Embryonic facial prominence (tissue), 1 donor: ENCODE measurements around the gene DUSP19.

Source experiments
- DNase-seq: peaks from one replicate; pipeline ENCODE4 v3.0.0-alpha.2; 2016; ENCODE audit errors: extremely low spot score

DUSP19 gene

DNA sequence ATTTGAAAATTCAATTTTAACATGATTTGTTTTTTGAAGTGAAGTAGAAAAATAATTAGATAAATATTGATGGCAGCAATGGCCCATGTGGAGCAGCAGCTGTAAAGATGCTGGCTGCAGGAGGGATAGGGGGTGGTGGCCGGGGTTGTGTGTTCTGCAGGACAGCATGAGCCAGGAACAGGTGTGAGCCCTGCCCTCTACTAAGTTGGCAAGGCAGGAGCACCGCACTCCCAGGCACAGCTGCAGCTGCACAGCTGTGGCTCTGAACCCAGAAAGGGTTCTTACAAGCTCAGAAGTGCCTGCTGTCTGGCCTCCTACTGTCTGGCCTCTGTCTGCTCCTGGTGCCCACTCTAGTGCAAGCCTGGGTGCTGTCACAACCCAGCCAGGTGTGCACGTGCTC lies 10.0 kb upstream of the DUSP19 start:
- no peak for DNase-seq

DNA sequence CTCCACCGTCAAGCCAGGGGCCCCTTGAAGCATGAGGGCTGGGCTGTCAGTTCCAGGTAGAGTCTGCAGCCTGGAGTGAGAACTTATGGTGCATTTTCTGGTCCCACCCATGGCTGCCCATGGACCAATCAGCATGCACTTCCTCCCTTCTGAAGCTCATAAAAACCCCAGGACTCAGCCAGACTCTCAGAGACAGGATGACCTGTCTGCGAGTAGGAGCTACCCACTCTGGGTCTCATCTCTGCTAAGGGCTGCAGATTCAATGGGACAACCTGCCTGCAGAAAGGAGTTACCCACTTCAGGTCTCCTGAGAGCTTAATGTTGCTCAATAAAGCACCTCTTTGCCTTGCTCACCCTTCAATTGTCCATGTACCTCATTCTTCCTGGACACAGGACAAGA lies 9.4 kb upstream of the DUSP19 start:
- no peak for DNase-seq

DNA sequence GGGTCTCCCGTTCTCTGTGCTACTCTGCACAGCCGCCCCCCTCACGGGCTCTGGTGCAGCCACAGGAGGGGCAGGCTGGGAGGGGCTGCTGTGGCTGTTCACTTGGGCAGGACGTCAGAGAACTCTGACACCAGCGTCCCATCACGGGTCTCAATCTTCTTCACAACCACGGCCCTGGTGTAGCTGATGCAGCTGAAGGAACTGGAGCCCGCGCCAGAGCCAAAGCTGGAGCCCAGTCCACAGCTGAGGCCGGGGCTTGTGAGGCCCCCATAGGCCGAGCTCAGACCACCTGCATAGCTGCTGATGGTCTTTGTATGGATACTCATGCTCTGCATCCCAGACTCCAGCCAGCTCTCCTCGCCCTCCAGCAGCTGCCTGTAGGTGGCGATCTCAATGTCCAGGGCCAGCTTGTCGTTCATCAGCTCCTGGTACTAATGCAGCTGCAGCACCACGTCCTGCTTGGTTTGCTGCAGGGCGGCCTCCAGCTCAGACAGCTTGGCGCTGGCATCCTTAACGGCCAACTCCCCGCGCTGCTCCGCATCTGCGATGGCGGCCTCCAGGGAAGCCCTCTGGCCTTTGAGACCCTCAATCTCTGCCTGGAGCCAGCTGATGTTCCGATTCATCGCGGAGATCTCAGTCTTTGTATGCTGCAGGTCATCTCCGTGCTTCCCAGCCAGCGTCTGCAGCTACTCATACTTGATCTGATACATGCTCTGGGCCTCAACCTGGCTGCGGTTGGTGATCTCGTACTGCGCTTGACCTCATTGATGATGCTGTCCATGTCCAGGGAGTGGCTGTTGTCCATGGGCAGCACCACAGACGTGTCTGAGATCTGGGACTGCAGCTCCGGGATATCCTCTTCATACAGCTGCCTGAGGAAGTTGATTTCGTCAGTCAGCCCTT lies 7.4 kb upstream of the DUSP19 start:
- DNase-seq: no peak

DNA sequence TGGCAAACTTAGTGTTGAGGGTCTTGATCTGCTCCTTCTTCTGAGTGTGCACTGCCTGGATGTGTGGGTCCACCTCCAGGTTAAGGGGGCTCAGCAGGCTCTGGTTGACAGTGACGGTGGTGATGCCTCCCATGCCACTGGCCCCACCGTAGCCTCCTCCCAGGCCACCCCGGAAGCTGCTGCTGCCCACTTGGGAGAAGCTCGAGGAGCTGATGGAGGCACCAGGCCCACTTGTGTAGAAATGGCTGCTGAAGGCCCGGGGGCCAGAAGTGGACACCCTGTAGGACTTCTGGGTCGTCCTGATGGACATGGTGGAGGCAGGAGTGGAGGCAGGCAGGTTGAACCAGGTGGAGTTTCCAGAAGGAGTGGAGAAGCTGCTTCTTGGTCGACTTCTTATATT lies 6.4 kb upstream of the DUSP19 start:
- no peak for DNase-seq

DNA sequence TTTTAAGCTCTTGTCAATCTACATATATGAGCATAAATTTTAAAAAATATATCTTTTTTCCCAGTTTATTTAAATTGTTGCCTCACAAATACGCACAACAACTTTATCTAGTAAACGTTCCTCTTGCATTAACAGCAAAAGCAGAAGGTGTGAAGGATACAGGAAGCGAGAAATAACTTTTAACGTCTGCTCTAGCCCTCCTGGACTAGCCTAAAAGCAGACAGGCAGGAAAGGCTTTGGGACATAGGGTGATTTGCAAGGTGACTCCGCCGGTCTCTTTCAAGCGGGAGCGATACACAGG lies 434 bp upstream of the DUSP19 start:
- DNase-seq: no peak

DNA sequence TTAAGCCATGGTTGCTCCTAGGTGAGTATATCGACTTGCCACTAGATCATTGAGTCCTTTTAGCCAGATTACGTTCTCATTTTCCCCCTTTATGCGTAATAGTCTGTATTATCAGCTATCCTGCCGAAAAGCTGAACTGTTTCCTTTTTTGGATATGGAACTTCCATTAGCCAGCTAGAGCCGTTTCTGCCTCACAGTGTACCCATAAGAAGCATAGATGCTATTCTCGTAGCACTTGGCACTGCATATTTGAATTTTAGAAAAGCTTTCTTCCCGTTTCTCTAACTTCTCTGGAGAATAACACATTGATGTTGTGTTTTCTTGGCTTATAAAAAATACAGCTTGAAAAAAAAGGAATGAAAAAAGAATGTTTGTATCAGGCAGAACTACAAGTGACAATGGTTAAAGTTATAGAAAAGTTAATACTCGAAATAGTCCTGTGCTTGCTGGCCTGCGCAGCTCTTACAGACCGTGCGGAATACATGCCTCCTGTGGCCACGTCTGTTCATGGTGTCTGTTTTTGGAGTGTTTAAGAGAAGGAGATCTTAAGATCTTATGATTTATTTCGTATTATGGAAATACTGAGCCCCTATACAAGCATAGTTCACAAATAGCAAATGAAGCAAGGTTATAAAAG lies 710 bp downstream of the DUSP19 start:
- no peak for DNase-seq

DNA sequence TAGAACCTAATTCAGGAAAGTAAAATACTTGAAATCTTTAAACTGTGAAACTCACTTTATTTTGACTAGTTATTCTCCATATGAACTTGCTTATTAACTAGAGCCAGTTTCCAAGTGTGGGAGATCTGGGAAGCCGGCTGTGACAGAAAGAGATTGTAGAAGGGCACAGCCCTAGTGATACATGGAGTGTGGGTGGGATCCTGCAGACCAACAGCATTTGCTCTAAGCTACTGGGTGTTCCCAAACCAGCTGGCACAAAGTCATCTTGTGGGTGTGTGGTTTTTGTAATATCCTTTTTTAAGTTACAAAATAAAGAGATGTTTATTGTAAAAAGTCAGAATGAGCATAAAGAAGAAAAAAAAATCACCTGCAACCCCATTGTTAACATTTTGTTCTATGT lies 3.4 kb downstream of the DUSP19 start:
- DNase-seq: no peak

DNA sequence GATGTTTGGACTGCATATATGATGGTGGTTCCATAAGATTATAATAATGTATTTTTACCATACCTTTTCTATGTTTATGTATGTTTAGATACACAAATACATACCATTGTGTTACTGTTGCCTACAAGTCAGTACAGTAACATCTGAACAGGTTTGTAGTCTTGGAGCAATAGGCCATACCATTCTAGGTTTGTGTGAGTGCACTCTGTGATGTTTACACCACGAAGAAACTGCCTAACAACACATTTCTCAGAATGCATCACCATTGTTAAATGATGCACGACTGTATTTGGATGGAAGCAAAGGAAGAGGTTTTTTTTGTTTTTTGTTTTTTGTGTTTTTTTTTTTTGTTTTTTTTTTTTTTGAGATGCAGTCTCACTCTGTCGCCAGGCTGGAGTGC lies 9.5 kb downstream of the DUSP19 start:
- no peak for DNase-seq

DNA sequence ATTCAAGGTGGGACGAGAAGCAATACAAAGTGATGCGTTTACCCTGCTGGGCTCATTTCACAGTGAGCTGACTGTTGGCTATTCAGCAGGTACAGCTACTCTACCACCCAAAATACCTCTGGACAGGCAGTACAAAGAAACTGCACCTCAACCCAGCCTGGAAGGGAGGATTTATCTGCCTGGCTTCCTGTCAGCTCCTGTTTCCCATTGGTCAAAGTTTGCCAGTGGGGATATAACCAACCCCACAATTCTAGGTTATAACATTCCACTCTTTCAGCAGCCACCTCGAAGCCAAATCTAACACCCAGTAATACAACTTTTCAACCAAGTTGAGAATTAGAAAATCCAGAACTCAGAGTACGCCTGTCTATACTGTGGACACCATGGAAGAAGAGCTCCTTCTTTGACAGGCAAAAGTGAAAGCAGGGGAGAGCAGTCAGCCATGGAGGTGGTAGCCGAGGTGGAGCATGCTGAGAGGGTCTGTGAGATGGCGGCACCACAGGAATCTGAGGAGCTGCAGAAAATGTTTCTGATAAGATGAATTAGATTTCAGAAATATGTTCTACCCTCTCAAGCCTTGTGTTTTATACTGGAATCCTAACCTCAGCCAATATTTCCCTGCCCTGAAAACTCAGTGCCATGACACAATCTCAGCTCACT lies 10.8 kb downstream of the DUSP19 start:
- DNase-seq: no peak

DNA sequence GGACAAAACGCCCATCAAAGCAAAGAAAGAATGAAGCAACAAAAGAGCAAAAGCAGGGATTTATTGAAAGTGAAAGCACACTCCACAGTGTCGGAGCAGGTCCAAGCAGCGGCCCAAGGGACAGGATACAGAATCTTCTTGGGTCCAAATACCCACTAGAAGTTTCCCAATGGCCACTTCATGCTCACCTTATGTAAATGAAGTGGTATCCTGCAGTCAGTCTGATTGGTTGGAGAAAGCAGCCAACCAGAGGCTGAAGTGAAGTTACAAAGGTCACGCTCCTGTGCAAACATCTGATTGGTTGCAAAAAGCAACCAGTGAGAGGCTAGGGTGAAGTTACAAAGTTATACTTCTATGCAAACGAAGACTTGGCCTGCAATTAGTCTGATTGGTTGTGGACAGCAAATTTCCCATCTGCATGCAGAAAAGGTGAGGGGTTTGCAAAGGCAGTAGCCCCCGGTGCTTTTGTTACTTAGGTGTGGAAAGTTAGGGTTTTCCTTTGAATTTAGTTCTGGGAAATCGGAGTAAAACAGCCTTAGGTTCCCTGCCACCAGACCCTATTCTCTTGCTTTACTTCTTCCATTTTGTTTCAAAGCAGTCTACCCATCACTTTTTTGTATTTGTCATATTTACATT lies 12.9 kb downstream of the DUSP19 start:
- no peak for DNase-seq

DNA sequence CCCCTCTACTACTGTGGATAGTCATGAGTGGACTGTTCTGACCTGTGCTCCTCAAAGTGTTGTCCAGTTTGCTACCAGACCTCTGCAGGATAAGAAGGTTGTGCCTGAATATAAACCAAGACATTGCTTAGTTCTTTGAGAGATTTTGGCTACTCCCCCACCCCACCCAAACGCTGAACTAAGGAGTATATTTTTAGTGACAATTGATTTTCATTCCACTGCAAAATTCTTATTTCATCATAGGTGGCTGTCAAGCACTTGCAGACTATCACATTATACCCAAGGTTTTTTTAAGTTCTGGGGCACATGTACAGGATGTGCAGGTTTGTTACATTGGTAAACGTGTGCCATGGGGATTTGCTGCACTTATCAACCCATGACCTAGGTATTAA lies 13.4 kb downstream of the DUSP19 start:
- DNase-seq: no peak

DNA sequence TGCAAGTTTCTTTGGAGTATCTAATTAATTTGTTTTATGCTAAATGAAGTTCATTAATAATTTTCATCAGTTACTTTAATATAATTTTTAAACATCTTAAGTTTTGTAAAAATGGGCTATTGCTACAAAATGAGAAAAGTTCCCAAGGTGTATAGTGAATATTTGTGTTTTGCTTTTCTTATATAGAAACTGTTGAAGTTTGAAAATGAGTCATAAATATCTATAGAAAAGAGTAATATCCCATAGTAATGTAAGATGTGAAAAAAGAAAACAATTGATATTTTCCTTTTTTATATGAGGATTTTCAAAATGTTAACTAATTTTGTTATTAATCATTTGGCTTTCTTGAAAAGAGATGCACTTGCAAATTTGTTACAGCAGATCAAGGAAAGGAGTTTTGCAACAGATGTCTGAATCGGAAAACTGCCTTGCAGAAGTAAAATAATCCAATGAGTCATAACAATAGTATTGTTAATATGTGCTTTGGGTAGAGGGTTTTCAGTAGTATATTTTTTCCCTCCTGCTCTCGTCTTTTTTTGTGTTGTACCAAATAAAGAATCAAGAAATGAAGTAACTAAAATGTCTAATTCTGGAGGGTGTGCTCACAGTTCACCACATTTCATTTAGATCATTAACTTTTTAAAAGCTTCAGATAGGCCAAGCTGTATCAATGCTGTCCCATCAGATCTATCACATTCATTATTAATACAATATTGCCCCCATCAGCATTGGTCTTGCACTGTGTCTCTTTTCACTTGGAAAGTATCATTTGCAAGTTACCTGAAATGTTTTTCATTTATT lies 15.5 kb downstream of the DUSP19 start:
- DNase-seq: no peak

DNA sequence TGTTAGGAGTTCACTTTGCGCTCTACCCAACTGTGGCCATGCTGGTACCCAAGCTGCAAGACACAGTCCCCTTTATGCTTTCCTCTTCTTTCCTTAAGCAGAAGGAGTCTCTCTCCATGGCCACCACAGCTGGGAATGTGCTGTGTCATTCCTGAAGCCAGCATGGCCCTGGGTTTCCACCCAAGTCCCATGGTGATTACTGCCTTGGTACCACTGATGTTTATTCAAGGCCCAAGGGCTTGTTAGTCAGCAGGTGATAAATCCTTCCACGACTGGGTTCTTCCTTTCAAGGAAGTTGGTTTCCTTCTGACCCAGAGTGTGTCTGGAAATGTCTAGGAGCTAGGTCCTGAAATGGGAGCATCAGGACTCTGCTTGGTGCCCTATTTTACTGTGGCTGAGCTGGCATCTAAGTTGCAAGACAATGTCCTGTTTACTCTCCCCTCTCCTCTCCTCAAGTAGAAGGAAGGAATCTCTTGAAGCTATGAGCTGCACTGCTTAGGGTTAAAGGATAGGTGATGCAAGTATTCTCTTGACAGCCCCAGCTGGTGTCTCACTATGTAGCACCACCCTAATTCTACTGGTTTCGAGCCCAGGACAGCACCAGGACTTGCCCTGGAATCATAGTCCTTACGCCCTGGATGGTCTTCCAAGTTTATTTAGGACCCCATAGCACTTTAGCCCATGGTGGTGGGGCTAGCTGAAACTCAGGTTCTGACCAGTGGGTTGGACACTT lies 27.0 kb downstream of the DUSP19 start:
- no peak for DNase-seq

DNA sequence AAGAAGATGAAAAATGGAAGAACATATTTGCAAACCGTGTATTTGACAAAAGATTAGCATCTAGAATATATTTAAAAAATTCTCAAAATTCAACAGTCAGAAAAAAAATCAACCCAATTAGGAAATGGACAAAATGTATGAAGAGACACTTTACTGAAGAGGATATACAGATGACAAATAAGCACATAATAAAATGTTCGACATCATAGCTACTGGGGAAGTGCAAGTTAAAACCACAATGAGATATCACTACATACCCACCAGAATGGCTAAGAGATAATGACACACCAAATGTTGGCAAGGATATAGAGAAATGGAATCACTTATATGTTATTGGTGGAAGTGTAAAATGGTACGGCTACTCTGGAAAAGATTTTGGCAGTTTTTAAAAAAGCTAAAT lies 34.0 kb downstream of the DUSP19 start:
- DNase-seq: no peak

DNA sequence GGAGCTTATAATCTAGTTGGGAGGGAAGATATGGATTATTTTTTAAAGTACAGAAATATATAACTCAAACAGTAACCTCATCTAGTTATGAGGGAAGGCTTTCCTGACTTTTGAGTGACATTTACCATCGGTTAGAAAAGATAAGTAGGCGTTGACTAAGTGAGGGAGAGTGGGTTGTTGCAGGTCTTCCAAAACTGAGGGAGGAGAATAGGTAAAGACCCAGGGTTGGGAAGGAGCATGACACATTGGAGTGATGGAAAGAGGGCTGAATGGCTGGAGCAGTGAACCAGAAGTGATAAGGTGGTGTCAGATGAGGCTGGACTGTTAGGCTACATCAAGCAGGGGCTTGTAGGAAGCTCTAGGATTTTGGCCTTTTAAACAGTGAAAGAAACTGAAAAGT lies 35.1 kb downstream of the DUSP19 start:
- DNase-seq: no peak

DNA sequence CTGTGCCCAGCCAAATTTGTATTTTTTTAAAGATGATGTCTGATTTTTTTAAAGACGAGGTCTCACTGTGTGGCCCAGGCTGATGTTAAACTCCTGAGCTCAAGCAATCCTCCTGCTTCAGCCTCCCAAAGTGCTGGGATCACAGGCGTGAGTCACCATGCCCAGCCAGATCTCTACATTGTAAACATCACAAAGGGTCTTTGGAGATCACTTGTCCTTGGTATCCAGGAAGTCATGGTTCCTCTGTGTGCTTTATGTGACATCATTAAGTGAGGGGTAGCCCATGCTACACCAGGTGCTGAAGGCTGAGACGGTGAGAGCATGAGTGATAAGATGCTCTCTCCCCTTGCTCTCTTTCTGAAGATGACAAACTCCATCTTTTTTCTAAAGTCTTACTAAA lies 38.7 kb downstream of the DUSP19 start:
- DNase-seq: no peak

DNA sequence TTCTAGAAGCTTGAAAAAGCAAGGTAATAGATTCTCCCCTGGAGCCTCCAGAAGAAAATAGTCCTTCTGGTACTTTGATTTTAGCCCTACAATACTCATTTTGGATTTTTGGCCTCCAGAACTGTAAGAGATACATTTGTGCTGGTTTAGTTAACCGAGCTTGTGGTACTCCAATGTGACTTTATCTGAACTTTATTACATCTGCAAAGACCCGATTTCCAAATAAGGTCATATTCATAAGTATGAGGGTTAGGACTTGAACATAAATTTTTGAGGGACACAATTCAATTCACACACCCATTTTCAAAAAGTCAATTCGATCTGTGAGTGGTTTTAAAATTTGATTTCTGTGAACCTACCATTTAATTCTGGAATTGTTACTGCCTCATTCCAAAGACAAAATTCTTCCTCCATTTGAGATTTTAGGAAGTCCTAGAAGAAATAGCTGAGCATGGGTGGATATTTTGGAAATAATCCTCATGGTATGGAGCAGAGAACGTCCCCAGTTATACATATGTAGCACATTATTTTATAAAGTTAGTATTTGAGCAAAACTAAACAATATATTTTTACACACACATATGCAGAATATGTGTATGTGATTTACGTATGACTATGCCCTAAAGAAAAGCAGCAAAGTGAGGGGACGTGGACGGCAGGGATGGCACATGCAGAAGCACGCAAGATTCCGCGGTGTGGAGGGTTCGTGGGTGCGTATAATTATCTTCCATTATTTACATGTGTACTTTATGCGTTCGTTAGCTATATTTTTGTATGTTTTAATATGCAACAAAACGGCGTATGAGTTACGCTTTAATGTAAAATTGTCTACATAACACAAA lies 44.8 kb downstream of the DUSP19 start:
- no peak for DNase-seq

DNA sequence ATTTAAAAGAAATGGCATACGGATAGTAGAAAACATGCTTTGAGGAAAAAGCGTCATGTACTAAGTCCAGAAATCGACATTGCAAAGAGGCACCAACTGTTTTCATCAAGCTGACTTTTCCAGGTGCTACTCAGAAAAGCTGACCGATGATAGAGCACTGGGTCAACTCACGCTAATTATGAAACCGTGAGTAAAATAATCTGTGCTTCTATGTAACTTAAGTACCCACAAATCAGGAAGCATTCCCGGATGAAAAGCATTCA lies 45.3 kb downstream of the DUSP19 start:
- DNase-seq: no peak

DNA sequence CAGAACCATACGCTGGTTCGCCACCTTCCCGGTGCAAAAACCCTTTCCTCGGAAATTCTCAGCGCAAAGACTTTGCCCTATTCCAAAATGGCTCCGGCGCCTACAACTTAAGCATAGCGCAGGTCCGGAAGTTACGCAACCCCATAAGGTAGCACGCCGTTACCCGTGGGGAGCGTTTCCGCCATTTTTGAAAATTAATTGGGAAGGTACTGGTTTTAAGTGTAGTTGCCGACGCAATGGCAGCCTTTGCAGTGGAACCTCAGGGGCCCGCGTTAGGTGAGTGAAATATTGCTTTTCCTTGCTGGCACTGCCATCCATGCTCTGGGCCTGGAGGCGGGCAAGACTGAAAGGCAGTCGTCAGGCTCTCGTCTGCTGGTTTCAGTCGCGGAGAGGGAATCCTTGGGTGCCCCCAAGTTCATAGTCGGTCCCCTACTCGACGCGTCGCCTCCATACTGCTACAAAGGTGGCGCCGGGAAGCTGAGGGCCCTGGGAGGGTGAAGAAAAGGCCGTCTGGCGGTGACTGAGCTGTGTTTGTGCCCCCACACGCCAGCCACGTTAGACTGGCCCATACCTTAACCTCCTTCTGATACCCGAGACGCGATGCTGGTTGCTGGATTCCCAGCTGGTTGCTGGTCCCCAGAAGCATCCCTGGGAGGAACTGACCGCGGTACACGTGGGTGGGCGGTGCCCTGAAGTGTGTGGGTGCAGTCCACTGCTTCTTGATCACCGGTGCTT lies 45.8 kb downstream of the DUSP19 start, which contains the start of gene NUP35:
Gene NUP35 (plus strand): TSS at position 222 of the 735 bp plus-strand sequence. CDS start 15 bp downstream, at position 237.
- peak; percentile 86 for DNase-seq

DNA sequence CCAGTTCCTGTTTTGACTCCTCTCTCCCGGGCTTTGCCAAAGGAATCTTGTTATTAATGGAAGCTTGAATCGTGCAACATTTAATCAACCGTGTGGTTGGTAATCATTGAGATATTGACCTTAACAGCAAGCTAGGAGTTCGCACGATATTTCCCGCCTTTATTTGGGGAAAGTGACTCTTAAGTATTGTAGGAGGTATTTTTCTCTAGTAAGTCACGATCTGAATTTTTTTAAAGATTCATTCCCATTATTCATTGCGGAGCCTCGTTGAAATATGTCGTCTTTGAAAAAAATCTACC lies 46.4 kb downstream of the DUSP19 start:
- DNase-seq: no peak
